Peyer's patch (tissue), 4 donors: ENCODE results near the gene KRTAP12-2. TPM values are rescaled to one million over a fixed set of nuclear protein-coding genes. Genes with fewer than 3 reads are reported as not detected.
A peak's percentile ranks its signal among the peaks of the same experiment; 100 is the strongest.

Source experiments
- DNase-seq, 3 donors: peaks; one replicate each; pipeline ENCODE4 v3.0.0-alpha.2; 2017 to 2019
- H3K27ac ChIP-seq, 4 donors: fragments of 200-600 bp; sonication (generic); one replicate each; pipeline ENCODE4 v1.5.1; 2016 to 2019
- H3K27me3 ChIP-seq, 2 donors: fragments of 200-600 bp; sonication (generic); one replicate each; pipeline ENCODE4 v1.5.1; 2019
- H3K36me3 ChIP-seq, 3 donors: fragments of 200-600 bp; sonication (generic); one replicate each; pipeline ENCODE4 v1.5.1; 2016 to 2019
- H3K4me1 ChIP-seq, 4 donors: fragments of 200-600 bp; sonication (generic); one replicate each; pipeline ENCODE4 v1.5.1; 2016 to 2019
- H3K4me3 ChIP-seq, 4 donors: fragments of 200-600 bp; sonication (generic); 1 replicate in 3 of 4; 2 replicates in 1 of 4; pipeline ENCODE4 v1.5.1; 2016 to 2019; ENCODE audit warnings: mild to moderate bottlenecking in 1 of 4
- H3K9me3 ChIP-seq, 4 donors: fragments of 200-600 bp; sonication (generic); one replicate each; pipeline ENCODE4 v1.5.1; 2016 to 2019; ENCODE audit warnings: mild to moderate bottlenecking in 1 of 4
- CTCF ChIP-seq, 6 experiments: fragments of 450-650 bp in 4 of 6; fragments of 200-600 bp in 2 of 6; sonication (generic) in 1 of 6; IDR thresholded peaks; one replicate each; pipeline ENCODE4 v1.5.1; 2017 to 2019; ENCODE audit warnings: antibody characterized with exemption in 6 of 6, mild to moderate bottlenecking in 3 of 6, moderate library complexity in 1 of 6
- POLR2A ChIP-seq, 2 donors: fragments of 450-650 bp; IDR thresholded peaks; one replicate each; pipeline ENCODE4 v1.5.1; 2017; ENCODE audit warnings: antibody characterized with exemption in 2 of 2, mild to moderate bottlenecking in 2 of 2, moderate library complexity in 2 of 2
- total RNA-seq, 4 donors: library from RNA; depleted of rRNA; stranded (reverse); fragments of >200 nt; gene quantifications; one replicate each; pipeline ENCODE4 v1.1.0, GENCODE V29; 2016

The KRTAP12-2 gene
- total RNA-seq, 4 donors from 2014 or later, result not detected

GRCh38 chr21:44658913-44659595 is 7.7 kb downstream of the KRTAP12-2 start:
- no peak for DNase-seq
- no peak for TF ChIP-seq POLR2A (IDR thresholded peaks at IDR 0.05)
- TF ChIP-seq CTCF (IDR thresholded peaks at IDR 0.05), result no peak
- H3K4me1 ChIP-seq, result no peaks in the 10 kb centered on the region
- H3K36me3 ChIP-seq, result no peaks in the 10 kb centered on the region
- no peaks in the 10 kb centered on the region for H3K9me3 ChIP-seq
- H3K27me3 ChIP-seq, result no peaks in the 10 kb centered on the region
- H3K27ac ChIP-seq, result peak overlapping the region in 3 of 4 donors; percentile 25 to 82 (median 59)
- H3K4me3 ChIP-seq, result no peak overlapping the region

- TF ChIP-seq POLR2A (IDR thresholded peaks at IDR 0.05) (no peak), CTCF (IDR thresholded peaks at IDR 0.05) (no peak)
- no peaks in the 10 kb centered on the region for H3K27me3 ChIP-seq
- peak overlapping the region; percentile 25 to 82 (median 63) for H3K27ac ChIP-seq
- no peak for DNase-seq
- H3K9me3 ChIP-seq, result no peaks in the 10 kb centered on the region
- H3K36me3 ChIP-seq, result no peaks in the 10 kb centered on the region
- no peak overlapping the region for H3K4me3 ChIP-seq
- H3K4me1 ChIP-seq, result no peaks in the 10 kb centered on the region
Measured at GRCh38 chr21:44658541-44658910, 8.2 kb downstream of the KRTAP12-2 start.

GRCh38 chr21:44657635-44658540 is 8.8 kb downstream of the KRTAP12-2 start, which contains the start of gene KRTAP12-3:
Gene KRTAP12-3 (plus strand): TSS chr21:44657932. CDS start chr21:44657980, 48 bp downstream.
- no peaks in the 10 kb centered on the region for H3K27me3 ChIP-seq
- H3K36me3 ChIP-seq, result no peaks in the 10 kb centered on the region
- peak in 2 of 3 donors; percentile 26 to 61 for DNase-seq
- no peak for TF ChIP-seq POLR2A (IDR thresholded peaks at IDR 0.05)
- no peak for TF ChIP-seq CTCF (IDR thresholded peaks at IDR 0.05)
- peak within 1 kb of the TSS; percentile 33 to 82 (median 63) for H3K27ac ChIP-seq
- no peaks in the 10 kb centered on the region for H3K4me1 ChIP-seq
- no peak within 1 kb of the TSS for H3K4me3 ChIP-seq
- no peaks in the 10 kb centered on the region for H3K9me3 ChIP-seq

GRCh38 chr21:44656868-44657267 is 9.9 kb downstream of the KRTAP12-2 start:
- H3K36me3 ChIP-seq, result no peaks in the 10 kb centered on the region
- peak overlapping the region; percentile 33 to 63 (median 58) for H3K27ac ChIP-seq
- H3K9me3 ChIP-seq, result no peaks in the 10 kb centered on the region
- no peak for TF ChIP-seq POLR2A (IDR thresholded peaks at IDR 0.05)
- TF ChIP-seq CTCF (IDR thresholded peaks at IDR 0.05), result no peak
- no peak for DNase-seq
- no peaks in the 10 kb centered on the region for H3K27me3 ChIP-seq
- no peak overlapping the region for H3K4me3 ChIP-seq
- no peaks in the 10 kb centered on the region for H3K4me1 ChIP-seq

GRCh38 chr21:44654576-44655175 is 12.1 kb downstream of the KRTAP12-2 start, which contains the start of gene KRTAP12-4:
Gene KRTAP12-4 (minus strand): TSS chr21:44654659. CDS start chr21:44654614, 45 bp downstream.
- Histone ChIP-seq H3K9me3 (no peaks in the 10 kb centered on the region), H3K27ac (peak within 1 kb of the TSS in 1 of 4 donors; percentile 46), H3K4me1 (no peaks in the 10 kb centered on the region), H3K36me3 (no peaks in the 10 kb centered on the region), H3K27me3 (no peaks in the 10 kb centered on the region), H3K4me3 (no peak within 1 kb of the TSS)
- DNase-seq, result no peak
- no peak for TF ChIP-seq POLR2A (IDR thresholded peaks at IDR 0.05)
- no peak for TF ChIP-seq CTCF (IDR thresholded peaks at IDR 0.05)
